NCI-H460 (cell line): ENCODE results near the gene GDF7. TPM values are rescaled to one million over a fixed set of nuclear protein-coding genes. Genes with fewer than 3 reads are reported as not detected.

Experiments
- DNase-seq: peaks from one replicate; pipeline ENCODE4 v3.0.0-alpha.2; 2016; ENCODE audit warnings: low read depth; ENCODE audit errors: extremely low read depth
- total RNA-seq: library from RNA; depleted of rRNA; stranded (reverse); fragments of >200 nt; shearing (Covaris generic); gene quantifications from 2 replicates; pipeline ENCODE4 v1.2.3, GENCODE V29; 2014

GDF7 gene
- total RNA-seq, 1 experiment from 2014 or later: under 0.01 TPM

- no peak for DNase-seq
Measured at GRCh38 chr2:20671036-20671735, 4.2 kb downstream of the GDF7 start.

- DNase-seq: no peak
Measured at GRCh38 chr2:20671736-20672080, 4.8 kb downstream of the GDF7 start.

DNA sequence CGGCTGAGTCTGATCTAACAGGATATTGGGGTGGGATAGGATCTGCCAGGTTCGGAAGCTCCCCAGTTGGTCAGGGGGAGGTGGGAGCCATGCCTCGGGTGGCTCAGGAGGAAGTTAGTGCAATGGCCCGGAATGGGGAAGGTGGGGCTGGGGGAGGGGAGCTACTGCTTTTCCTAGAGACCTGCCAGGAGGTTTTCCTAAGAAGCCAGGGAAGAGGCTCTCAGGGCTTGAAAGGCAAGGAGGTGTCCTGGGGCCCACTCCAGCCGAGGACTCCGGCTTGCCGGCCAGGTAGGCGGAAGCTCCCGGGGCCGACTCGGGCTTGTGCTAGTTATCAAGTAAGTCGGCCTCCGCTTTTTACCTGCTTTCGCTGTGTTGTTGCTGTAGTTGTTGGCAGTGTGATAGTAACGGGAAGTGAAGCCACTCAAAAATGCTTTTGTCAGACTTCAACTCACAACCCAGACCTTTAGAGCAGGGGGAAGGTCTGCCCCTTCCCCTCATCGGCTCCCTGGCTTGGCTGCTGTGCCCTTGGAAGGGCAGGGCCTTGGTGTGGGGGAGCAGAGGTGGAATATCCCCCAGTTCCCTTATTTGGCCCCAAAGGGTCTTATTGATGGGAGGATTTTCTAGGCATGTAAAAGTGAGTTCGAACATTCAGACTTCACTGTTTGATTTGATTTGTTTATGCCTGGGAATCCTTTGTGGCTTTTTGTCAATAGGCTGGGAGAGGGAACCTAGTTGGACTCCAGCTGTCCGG lies 5.4 kb downstream of the GDF7 start:
- no peak for DNase-seq

DNA sequence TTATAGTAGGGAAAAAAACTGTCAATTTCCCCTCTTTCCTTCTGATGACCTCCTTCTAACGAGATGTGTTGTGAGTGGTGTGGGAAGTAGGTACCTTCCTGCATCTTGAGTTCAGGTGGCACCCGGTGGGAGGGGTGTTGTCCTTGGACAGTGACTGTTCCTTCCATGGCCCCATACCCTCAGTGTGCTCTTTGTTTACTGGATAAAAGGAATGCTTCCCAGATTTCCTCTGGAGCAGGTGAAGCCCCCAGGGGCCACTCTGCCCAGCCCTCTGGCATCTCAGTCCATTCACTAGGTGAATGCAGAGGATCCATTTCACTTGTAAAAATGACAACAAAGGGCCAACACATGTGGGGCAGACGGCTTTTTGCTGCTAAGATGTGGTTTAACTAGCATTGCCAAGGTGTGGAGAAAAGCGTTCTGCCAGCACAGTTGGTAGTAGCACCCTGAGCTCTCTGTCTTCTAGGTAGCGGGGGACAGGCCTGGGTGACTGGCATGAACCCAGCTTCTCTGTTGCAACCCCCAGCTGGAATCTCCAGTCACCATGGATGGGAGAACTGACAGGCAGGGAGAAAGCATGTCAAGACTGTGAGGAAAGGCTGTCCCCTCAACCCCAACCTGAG lies 6.9 kb downstream of the GDF7 start:
- DNase-seq: no peak

DNA sequence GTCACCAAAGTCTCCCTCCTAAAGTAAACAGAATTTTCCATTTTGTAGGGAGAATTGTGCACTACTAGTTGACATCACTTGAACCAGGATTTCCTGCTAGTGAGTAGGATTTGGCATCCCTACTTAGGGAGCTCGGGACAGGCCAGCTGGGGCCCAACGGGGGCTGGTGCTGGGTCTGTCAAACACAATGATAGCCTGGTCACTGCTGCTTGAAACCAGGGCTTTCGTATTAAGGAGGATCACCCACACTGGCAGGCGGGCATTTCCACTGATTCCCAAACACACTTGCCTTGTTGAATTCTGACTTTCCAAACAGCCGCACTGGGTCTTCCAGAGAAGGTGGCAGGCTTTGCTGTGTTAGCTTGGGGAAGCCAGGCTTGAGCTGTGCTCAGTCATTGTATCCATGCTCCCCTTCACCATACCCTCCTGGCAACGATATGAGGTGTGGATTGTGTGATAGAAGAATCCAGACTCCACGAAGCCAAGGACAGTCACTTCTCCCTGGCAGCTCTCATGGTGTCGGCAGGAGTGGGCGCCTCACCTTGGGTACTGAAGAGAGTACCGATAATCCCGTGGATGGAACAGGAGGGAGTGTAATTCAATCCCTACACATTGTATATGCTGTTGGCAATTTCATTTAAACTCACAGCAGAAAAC lies 7.5 kb downstream of the GDF7 start:
- no peak for DNase-seq

DNA sequence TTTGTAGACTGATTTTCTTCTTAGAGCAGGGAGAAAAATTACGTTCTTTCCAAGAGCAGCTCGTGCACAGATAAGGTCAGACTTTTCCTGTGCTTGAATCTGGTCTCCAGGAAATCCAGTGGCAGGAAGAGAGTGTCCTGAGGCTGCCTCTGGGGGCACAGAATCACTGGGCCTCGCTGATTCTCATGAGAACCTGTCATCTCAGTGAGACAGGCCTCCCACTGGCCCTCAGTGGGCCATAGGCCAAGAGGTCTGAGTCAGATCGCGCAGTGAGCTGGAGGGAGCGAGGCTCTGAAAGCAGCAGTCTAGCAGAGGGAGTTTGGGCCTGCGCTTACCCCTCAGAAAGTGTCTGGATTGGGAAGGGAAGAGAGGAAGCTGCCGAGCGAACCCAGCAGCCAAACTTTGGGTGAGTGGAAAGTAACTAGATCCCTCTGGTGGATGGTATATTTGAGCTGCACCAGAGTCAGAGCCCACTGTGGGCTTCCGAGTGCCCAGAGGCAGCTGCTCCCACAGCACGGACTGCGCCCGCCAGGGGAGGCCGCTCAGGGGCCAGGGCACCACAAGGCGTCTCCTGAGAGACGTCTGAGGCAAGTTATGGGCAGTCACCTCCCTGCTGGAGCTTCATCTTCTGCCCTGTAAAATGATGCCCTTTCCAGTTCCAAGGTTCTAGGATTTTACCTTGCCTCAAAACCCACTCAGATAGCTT lies 8.2 kb downstream of the GDF7 start:
- no peak for DNase-seq

GRCh38 chr2:20675701-20676352 lies 8.9 kb downstream of the GDF7 start:
- DNase-seq: no peak

DNA sequence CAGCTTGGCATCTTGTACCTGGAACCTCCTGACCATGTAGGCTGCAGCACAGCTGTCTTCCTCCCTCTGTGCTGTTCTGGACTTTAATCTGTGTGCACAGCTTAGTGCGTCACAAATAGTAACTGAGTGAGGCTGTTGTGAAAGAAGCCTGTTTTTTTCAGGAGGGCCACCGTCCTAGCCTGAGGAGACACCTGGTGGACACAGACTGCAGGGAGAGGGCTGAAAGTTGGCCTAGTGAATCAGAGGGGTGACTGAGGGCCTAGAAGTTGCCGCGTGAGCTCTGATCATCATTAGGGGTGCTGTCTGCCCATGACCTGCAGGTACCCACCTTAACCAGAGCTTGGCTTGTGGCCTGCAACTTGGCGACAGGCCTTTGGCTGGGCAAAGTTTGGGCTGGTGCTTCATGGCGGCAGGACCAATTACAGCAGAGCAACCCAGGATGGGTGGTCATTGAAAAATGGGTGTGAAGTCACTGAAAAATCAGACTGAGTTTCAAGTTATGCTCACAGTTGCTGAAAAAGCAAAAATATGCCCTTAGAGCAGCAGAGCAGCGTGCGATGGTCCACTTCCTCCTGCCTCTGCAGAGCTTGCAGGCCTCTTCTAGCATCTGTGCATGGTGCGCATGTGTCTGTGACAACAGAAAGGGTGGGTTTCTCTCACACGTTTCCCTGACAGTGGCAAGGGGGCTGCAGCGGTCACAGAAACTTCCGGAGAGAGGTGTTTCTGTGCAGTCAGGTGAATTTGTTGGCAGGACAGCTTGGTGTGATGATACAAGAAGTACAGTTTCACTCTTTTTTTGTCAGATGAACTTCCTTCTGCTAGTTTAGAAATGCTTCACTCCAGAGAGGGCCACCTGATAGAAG lies 9.6 kb downstream of the GDF7 start:
- DNase-seq: no peak

DNA sequence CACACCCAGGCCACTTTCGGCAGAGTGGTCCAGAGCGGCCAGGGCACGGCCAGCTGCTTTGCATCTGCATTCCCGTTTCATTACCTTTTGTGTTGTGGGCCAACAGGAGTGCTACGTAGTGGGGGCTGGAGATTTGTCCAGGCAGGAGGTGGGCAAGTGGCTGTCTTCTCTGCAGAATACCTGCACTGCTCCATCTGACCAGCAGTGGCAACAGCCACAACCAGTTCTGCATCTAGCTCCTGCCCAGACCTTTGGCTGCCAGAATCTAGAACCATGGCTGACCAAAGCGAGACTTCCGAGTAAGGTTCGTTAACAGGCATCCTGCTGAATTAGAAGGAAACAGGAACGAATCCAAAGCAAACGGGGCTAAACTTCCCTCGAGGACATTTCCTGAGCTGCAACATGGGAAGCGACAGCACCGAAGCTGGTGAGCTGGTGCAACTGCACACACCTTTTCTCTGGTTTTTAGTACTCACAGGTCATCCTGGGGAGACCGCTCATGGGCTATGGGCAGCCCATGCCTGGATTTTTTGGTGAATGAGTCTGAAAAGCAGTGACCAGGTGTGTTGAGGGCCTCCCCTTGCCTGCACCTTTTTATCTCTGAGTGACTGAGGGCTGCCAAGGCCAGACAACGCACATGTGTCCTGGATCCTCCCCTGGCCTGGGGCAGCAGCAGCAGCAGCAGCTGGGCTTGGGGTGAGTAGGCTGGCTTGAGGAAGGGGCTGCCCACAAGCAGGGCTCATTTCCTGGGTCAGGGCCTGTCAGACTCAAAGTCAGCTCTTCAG lies 10.5 kb downstream of the GDF7 start:
- DNase-seq: no peak

DNA sequence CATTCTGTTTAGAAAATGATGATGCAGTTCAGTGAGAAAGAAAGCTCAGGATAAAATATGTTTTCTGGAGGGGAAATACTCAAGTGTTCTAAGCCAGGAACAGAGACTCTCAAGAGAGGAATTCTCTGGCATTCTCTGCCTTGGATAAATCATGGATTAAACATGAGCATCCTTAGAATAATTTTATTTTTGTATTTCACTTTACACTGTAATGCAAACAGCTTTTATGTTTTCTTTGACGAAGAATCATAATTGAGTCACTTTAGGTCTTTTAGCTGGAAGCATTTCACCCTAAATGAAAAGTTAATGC lies 11.1 kb downstream of the GDF7 start:
- no peak for DNase-seq

DNA sequence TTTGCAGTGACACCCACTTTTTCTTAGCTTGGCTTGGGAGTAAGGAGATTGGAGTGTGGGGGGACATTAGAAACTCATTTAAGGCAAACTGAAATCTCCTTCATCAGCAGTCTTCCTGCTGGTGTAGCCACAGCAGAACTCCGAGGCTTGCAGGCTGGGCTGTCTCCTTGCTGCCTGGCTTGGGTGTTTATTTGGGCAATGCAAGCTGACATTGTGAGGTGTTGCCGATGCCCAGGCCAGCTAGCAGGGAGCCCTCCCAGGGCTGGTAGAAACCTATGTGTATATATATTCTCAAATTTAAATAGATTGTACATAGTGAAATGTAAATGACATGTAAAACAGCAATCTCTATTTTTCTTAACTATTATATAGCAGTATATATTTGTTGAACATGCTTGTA lies 11.8 kb downstream of the GDF7 start:
- DNase-seq: no peak

- DNase-seq: no peak
Measured at GRCh38 chr2:20680744-20681375, 13.9 kb downstream of the GDF7 start.

- DNase-seq: no peak
Measured at GRCh38 chr2:20682167-20682920, 15.4 kb downstream of the GDF7 start.

DNA sequence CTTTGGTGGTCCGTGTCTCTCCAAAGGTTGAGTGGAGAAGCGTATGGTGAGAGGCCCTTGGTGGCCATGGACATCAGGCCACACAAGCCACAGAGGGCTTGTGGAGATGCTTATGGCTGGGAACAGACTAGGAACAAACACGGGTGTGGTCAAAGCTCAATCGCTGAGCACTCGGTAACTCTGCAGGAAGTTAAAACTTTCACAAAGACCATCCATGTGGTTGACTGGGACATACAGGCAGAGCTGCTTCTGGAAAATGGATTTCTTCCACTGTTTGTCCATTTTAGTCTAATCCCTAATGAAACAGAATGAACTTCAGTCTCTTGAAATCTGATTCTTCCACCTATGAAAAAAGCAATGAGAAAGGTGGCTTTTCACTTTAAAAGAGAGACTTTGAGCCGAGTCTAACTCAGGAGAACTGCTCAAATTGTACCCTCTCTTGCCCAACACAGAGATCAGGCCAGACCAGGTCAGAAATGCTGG lies 17.7 kb downstream of the GDF7 start:
- no peak for DNase-seq

- DNase-seq: no peak
Measured at GRCh38 chr2:20687260-20687832, 20.4 kb downstream of the GDF7 start.

DNA sequence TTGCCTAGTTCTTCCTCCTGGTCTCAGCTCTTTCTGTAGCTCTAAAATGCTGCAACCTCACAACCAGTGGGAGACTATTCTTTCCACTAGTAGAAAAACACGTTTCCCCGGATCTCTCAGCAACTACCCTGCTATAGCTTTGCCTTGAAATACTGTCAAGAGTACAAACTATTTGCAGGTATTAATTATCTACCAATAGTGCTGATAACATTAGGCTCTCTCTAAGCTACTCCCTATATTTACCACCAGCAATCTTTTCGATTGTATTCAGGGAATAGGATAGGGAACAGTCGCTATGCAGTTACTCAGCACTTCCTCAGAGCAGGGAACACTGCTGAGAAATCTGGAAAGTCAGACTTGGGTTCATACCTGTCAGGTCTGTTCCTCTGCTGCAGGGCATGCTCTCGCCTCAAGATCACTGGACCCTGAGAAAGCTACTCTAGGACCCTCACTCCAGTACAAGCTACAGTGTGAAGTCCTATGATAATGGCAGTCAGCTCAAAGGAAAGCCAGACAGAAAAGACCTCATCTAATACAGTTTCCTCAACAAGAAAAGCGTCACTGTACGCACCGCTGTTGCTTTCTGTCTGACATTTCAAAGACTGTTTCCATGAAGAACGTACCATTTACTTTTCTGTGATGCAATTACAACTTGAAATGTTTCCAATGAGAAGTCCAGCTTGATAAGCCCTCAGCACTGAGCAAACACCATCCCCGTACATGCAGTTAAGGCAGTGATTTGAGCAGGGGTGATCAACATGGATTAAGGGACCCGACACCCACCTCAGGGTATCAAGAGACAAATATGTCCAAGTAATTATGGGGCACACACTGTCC lies 22.7 kb downstream of the GDF7 start:
- no peak for DNase-seq
